ENCODE results near the gene NKX2-4.

The NKX2-4 gene

DNA sequence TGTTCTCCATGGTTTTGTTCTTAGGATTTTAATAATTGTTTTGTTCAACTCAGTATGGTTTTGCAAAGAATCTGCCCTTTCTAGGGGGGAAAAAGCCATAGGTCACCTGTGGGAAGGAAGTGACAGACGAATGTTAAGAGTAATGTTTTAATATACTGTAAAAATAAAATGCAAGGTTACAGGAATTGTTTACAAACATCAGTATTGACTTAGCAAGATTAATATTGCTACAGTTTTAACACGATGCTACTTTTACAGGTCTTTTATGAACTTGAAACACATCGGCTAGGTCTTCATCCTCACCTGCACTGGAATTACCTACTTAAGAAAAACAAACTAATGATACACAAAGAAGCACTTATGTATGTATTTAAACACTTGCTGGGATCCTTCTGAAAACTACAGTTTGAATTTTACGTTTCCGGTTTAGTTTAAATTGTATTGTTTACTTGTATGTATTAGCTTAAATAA lies 1.7 kb upstream of the NKX2-4 start:
- TF ChIP-seq CTCF (IDR thresholded peaks at IDR 0.05; ENCODE audit: control insufficient read depth, extremely low read depth, insufficient read depth) = no peak
- DNase-seq (ENCODE audit: low read depth) = no peak
- no peak overlapping the region for H3K4me3 ChIP-seq (ENCODE audit: low read depth, low read length)

DNA sequence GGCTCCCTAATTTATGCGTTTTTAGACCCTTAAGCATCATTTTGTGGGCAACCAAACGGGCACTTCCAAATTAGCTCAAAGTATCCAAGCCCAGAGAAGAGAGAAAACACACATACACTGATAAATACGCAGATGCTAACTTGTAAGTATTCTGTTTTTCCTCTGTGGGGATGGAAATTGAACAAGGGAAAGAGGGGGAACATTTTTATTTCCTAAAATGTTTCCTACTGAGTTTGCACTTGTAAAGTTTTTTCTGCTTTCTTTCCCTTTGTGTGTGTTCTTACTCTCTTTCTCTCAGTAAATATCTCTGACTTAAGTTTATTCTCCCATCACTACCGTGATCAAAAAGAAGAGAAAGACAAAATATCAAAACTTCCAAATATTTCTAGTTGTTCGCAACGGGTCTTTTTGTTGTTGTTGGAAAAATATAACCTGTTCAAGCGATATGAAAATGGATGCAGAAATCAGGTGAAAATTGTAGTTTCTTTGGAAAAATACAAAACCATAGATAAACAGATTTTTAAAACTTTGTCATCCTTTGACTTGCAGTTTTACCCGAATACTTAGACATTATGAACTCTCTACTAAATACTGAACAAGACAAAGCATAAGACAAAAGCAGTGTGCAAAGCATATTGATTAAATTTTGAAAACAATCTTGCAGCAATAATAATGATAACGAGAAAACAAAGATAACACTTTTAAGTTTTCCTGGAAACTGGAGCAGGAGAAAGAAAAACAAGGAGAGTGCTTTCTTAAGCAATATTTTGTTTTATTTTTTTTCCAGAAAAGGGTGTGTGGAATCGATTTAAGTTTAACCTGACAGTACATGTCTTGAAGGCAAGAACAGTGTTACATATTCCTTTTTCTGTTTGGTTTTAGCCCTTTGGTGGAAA lies 1.0 kb upstream of the NKX2-4 start:
- no peak overlapping the region for H3K4me3 ChIP-seq (ENCODE audit: low read depth, low read length)
- no peak for DNase-seq (ENCODE audit: low read depth)
- TF ChIP-seq CTCF (IDR thresholded peaks at IDR 0.05; ENCODE audit: control insufficient read depth, extremely low read depth, insufficient read depth) = no peak

DNA sequence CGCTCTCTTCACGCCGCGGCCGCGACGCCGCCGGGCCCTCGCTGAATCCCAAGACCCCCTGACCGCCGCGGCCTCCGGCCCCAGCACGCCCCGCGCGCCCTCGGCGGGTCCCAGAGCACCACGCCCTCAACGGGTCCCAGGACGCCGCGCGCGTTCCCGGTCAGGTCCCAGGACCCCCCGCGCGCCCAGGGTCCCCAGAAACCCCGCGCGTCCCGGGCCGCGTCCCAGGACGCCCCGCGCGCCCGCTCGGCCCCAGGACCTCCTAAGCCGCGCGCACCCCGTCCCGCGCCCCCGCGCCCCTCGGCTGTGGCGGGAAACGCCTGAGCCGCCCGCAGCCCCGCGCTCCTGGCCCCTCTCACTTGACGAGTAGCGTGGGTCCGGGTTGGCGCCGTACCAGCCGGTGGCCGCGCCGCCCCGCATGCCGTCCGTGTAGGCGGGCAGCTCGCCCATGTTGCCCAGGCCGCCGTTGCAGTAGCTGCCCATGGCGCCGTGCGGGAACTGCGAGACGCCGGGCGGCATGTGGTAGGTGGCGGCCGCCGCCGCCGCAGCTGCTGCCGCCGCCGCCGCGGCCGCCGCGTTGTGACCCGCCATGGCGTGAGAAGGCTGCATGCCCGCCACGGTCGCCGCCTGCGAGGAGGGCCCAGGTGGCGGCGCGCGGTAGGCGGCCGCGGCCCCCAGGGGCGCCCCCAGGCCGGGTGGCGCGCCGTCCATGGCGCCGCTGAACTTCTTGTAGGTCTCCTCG lies 556 bp downstream of the NKX2-4 start:
- DNase-seq (ENCODE audit: low read depth) = no peak
- no peak overlapping the region for H3K4me3 ChIP-seq (ENCODE audit: low read depth, low read length)
- TF ChIP-seq CTCF (IDR thresholded peaks at IDR 0.05; ENCODE audit: control insufficient read depth, extremely low read depth, insufficient read depth) = no peak

- no peak overlapping the region for H3K4me3 ChIP-seq (ENCODE audit: low read depth, low read length)
- no peak for DNase-seq (ENCODE audit: low read depth)
- TF ChIP-seq CTCF (IDR thresholded peaks at IDR 0.05; ENCODE audit: control insufficient read depth, extremely low read depth, insufficient read depth) = no peak
Observed at GRCh38 chr20:21395666-21396598, 1.4 kb downstream of the NKX2-4 start.

DNA sequence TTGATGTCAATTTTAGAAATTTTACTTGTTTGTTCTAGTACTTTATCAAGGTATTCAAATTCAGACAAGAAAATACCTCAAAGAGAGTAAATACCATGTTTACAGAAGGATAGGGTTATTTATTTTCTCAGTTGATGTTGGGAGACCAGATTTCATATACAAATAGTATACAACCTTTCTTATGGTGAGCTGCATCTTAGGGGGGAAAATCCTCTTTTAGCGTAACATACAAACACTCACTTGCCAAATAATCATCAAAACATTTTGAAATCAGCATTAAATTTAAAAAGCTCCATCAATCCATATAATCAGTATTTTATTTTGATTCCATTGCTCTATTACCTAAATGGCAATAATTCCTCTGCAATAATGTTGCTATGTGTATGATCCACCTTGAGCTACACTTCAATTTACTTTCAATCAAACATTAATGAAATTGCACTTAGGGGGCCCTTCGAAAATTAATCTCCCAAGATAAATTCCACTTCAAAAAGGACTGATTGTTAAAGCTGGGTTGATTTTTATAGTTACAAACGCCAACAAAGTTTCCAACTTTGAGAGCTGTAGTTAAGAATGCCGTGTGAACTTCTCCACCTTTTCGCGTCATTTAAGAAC lies 2.2 kb downstream of the NKX2-4 start:
- no peak for TF ChIP-seq CTCF (IDR thresholded peaks at IDR 0.05; ENCODE audit: control insufficient read depth, extremely low read depth, insufficient read depth)
- H3K4me3 ChIP-seq (ENCODE audit: low read depth, low read length) = no peak overlapping the region
- DNase-seq (ENCODE audit: low read depth) = no peak

DNA sequence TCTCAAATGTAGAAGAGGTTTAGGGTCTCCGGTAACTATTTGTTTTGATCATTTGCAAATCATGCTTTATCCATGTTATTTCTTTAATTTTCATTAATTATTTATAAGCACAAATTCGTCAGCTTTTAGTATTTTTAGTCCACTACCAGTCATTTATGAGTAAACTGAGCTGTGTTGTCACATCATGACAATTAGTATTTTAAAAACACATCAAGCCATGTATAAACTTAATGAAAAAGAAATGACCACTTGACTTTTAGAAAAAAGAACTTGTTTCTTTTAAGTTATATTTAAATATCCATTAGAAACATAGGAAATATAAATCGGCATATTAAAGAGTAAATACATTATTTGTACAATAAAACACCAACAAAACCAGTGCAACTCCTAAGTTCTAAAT lies 2.8 kb downstream of the NKX2-4 start:
- no peak for DNase-seq (ENCODE audit: low read depth)
- no peak overlapping the region for H3K4me3 ChIP-seq (ENCODE audit: low read depth, low read length)
- TF ChIP-seq CTCF (IDR thresholded peaks at IDR 0.05; ENCODE audit: control insufficient read depth, extremely low read depth, insufficient read depth) = no peak

All from LNCaP clone FGC (cell line).